Measurements from ENCODE around the gene ST7L. TPM values are rescaled to one million over a fixed set of nuclear protein-coding genes. Genes with fewer than 3 reads are reported as not detected.

Gene ST7L
- total RNA-seq, 3 donors from 2014 or later (not counting 1 experiment from before 2014, with no cell fraction given), result 23.5 to 32.3 (median 30.1) TPM

DNA sequence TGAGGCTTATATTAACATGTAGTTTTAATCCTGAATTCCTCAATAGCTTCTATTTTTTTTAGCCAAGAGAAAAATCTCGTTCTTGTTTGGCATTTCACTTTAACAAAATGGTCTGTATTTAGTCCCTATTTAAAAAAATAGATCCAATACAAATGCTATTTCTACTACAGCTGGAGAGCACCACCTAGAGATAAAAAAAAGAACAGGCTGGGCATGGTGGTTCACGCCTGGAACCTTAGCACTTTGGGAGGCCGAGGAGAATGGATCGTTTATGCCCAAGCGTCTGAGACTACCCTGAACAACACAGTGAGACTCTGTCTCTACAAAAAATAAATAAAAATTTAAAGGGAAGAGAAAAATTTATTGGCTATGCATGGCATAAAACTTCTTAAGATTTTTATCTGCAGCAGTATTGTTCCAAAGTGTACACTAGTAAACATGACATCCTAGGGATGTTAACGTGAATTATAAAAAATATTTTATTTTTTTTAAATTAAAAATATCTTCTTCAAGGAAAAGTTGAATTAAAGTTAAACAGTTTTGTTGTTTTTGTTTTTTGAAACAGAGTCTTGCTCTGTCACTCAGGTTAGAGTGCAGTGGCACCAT, 4.4 kb downstream of the ST7L start:
- peak in 1 of 2 donors; percentile 60 for DNase-seq
- peaks cover 15 to 22% of the 10 kb centered on the region in 2 donors for H3K4me1 Mint-ChIP-seq
- Histone ChIP-seq H3K4me1 (ENCODE audit: control insufficient read depth, insufficient read depth, low read length) (peaks cover 4% of the 10 kb centered on the region), H3K27ac (ENCODE audit: low read length) (no peak overlapping the region), H3K4me3 (ENCODE audit: low read length) (no peak overlapping the region), H3K27me3 (ENCODE audit: control insufficient read depth, insufficient read depth, low read length) (no peaks in the 10 kb centered on the region), H3K36me3 (ENCODE audit: control insufficient read depth, insufficient read depth, low read length) (peaks cover 18% of the 10 kb centered on the region), H3K9me3 (ENCODE audit: control insufficient read depth, insufficient read depth, low read length) (no peaks in the 10 kb centered on the region)
- intact Hi-C loops (cut with micrococcal nuclease), result loop anchor here (1.0 to 10.0 kb wide), 4 partner anchors 60 to 1258 kb away; partner anchors contain the start of genes LRIG2 and PTPN22
- no peak for ATAC-seq
- H3K36me3 Mint-ChIP-seq, result no peaks in the 10 kb centered on the region
- WGBS (ENCODE audit: insufficient coverage), result 76% methylated on average over 2 of the region's 6 CpGs
- no peaks in the 10 kb centered on the region for H3K9me3 Mint-ChIP-seq
- TF ChIP-seq, protein P1, sequence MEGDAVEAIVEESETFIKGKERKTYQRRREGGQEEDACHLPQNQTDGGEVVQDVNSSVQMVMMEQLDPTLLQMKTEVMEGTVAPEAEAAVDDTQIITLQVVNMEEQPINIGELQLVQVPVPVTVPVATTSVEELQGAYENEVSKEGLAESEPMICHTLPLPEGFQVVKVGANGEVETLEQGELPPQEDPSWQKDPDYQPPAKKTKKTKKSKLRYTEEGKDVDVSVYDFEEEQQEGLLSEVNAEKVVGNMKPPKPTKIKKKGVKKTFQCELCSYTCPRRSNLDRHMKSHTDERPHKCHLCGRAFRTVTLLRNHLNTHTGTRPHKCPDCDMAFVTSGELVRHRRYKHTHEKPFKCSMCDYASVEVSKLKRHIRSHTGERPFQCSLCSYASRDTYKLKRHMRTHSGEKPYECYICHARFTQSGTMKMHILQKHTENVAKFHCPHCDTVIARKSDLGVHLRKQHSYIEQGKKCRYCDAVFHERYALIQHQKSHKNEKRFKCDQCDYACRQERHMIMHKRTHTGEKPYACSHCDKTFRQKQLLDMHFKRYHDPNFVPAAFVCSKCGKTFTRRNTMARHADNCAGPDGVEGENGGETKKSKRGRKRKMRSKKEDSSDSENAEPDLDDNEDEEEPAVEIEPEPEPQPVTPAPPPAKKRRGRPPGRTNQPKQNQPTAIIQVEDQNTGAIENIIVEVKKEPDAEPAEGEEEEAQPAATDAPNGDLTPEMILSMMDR (IDR thresholded peaks at IDR 0.05), result peak; percentile 52
- no peaks in the 10 kb centered on the region for H3K27me3 Mint-ChIP-seq (ENCODE audit: low read depth in 2 of 2)
- H3K27ac Mint-ChIP-seq, result no peak overlapping the region
- H3K4me3 Mint-ChIP-seq, result no peak overlapping the region

DNA sequence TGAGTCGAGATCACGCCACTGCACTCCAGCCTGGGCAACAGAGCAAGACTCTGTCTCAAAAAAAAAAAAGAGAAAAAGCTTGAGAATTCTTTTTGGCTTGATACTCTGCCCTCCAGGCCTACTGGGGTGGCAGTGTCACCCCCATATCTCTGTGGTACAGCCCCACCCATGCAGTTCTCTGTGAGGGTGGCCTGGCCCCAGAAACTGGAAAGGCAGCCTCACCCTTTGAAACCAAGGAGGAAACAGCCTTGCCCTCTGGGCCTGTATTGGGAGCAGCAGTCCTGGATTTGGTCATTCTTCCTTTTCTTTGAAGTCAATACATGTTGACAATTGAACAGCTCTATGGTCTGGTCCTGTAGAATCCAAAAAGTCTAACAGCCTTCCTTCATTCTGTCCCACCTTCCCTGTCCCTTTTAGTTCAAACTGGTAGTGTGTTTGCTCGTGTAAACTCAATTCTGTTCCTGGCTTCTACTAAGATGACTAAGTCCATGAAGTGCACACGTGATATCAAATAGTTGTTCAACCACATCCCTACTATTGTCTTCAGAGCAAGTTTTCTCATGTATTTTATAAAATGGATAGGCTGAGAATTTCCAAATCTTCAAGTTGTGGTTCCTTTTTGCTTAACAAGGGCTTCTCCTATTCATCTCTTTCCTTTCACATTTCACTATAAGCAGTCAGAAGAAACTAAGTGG, 13.2 kb downstream of the ST7L start:
- no peak overlapping the region for H3K4me3 ChIP-seq (ENCODE audit: low read length)
- Mint-ChIP-seq H3K27me3 (ENCODE audit: low read depth in 2 of 2) (no peaks in the 10 kb centered on the region), H3K27ac (no peak overlapping the region), H3K36me3 (no peaks in the 10 kb centered on the region), H3K9me3 (no peaks in the 10 kb centered on the region), H3K4me3 (no peak overlapping the region), H3K4me1 (no peaks in the 10 kb centered on the region)
- peaks cover 24% of the 10 kb centered on the region for H3K36me3 ChIP-seq (ENCODE audit: control insufficient read depth, insufficient read depth, low read length)
- ATAC-seq (no peak), DNase-seq (no peak)
- H3K27ac ChIP-seq (ENCODE audit: low read length), result no peak overlapping the region
- 93% methylated on average over 3 of the region's 4 CpGs for WGBS (ENCODE audit: insufficient coverage)
- TF ChIP-seq, protein P1 (IDR thresholded peaks at IDR 0.05), result no peak
- no peaks in the 10 kb centered on the region for H3K4me1 ChIP-seq (ENCODE audit: control insufficient read depth, insufficient read depth, low read length)
- intact Hi-C loops (cut with micrococcal nuclease), result no loop called here
- no peaks in the 10 kb centered on the region for H3K9me3 ChIP-seq (ENCODE audit: control insufficient read depth, insufficient read depth, low read length)
- H3K27me3 ChIP-seq (ENCODE audit: control insufficient read depth, insufficient read depth, low read length), result no peaks in the 10 kb centered on the region

DNA sequence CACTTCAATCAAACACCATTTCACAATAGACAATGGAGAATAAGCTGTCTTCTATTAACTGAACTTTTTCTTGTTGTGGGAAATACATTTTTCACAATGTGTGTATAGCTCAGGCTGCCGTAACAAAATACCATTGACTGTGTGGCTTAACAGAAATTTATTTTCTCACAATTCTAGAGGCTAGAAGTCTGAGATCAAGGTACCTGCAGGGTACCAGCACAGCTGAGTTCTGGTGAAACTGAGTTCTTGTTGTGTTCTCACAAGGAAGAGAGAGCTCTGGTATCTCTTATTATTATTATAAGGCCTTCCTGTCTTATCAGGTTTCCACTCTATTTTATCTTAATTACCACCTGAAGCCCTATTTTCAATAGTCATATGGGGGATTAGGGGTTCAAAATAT, 15.4 kb downstream of the ST7L start:
- H3K27me3 ChIP-seq (ENCODE audit: control insufficient read depth, insufficient read depth, low read length), result no peaks in the 10 kb centered on the region
- intact Hi-C loops (cut with micrococcal nuclease), result no loop called here
- no peaks in the 10 kb centered on the region for H3K27me3 Mint-ChIP-seq (ENCODE audit: low read depth in 2 of 2)
- peaks cover 13% of the 10 kb centered on the region for H3K36me3 ChIP-seq (ENCODE audit: control insufficient read depth, insufficient read depth, low read length)
- no peak overlapping the region for H3K27ac Mint-ChIP-seq
- no peaks in the 10 kb centered on the region for H3K36me3 Mint-ChIP-seq
- H3K27ac ChIP-seq (ENCODE audit: low read length), result no peak overlapping the region
- no peaks in the 10 kb centered on the region for H3K4me1 Mint-ChIP-seq
- no peak overlapping the region for H3K4me3 Mint-ChIP-seq
- H3K4me1 ChIP-seq (ENCODE audit: control insufficient read depth, insufficient read depth, low read length), result no peaks in the 10 kb centered on the region
- TF ChIP-seq, protein P1 (IDR thresholded peaks at IDR 0.05), result no peak
- DNase-seq, result no peak
- no peak for ATAC-seq
- 100% methylated on average over 1 of the region's 1 CpG for WGBS (ENCODE audit: insufficient coverage)
- H3K4me3 ChIP-seq (ENCODE audit: low read length), result no peak overlapping the region
- H3K9me3 Mint-ChIP-seq, result no peaks in the 10 kb centered on the region
- no peaks in the 10 kb centered on the region for H3K9me3 ChIP-seq (ENCODE audit: control insufficient read depth, insufficient read depth, low read length)

Data from natural killer cell (primary cell).